Retinal pigment epithelial cell (primary cell): Measurements from ENCODE around the gene SHISAL2A.
A peak's percentile ranks its signal among the peaks of the same experiment; 100 is the strongest.

Experiments
- DNase-seq: peaks from one replicate; pipeline ENCODE4 v3.0.0-alpha.2; 2010; ENCODE audit warnings: low read depth
- H3K4me3 ChIP-seq: 2 replicates; pipeline ENCODE4 v1.5.1; 2011; ENCODE audit warnings: mild to moderate bottlenecking, low read length, control low read depth, moderate library complexity
- TF ChIP-seq, protein P1 (sequence below): conservative IDR thresholded peaks from 2 replicates; pipeline ENCODE4 v1.5.1; 2011; ENCODE audit warnings: low read depth, low read length, control low read depth, inconsistent platforms

The SHISAL2A gene

DNA sequence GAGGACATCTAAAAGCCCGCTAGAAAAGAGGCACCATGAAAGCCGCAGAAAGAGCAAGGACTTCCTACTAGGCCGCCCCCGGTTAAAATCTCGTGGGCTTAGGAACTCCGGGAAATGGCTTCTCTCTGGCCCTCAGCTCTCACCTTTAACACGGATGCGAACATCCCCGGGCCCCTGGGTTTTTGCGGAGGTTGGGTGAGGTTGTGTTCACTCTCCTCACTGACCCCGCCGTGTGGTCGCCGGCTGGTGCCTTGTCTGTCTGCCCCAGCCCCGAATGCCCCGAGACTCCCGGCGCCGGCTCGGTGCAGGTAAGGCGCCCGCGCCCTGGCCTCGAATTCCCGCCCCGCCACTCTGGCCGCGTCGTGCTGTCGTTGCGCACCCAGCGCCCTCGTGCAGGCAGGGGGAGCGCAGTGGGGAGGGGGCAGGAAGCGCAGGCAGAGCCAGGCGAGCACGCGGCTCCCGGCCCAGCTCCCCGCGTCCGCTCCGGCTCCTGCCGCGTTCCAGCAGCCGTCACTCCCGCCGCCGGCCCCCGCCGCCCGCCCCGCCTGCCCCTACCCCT, at the start of gene SHISAL2A:
SHISAL2A (plus strand) TSS at position 437 of the 559 bp plus-strand sequence. CDS start 326 bp downstream, outside the sequence.
- H3K4me3 ChIP-seq: peak within 1 kb of the TSS; percentile 10
- TF ChIP-seq, protein P1, sequence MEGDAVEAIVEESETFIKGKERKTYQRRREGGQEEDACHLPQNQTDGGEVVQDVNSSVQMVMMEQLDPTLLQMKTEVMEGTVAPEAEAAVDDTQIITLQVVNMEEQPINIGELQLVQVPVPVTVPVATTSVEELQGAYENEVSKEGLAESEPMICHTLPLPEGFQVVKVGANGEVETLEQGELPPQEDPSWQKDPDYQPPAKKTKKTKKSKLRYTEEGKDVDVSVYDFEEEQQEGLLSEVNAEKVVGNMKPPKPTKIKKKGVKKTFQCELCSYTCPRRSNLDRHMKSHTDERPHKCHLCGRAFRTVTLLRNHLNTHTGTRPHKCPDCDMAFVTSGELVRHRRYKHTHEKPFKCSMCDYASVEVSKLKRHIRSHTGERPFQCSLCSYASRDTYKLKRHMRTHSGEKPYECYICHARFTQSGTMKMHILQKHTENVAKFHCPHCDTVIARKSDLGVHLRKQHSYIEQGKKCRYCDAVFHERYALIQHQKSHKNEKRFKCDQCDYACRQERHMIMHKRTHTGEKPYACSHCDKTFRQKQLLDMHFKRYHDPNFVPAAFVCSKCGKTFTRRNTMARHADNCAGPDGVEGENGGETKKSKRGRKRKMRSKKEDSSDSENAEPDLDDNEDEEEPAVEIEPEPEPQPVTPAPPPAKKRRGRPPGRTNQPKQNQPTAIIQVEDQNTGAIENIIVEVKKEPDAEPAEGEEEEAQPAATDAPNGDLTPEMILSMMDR: no peak
- no peak for DNase-seq

DNA sequence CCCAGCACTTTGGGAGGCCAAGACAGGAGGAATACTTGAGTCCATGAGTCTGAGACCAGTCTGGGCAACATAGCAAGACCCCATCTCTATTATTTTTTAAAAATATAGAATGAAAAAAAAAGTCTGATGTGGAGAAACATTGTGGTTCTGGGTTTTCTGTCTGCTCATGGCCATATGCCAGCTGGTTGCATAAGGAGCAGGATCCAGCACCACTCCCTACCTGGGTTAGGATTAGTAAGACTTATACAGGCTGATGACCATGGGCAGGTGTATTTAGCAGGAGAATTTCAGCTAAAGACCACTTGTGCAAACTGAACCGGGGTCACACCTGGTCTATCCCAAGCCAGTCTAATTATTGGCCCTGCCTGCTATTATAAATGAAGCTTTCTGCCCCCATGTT, 47.5 kb upstream of the SHISAL2A start:
- no peak for DNase-seq
- H3K4me3 ChIP-seq: no peak overlapping the region
- TF ChIP-seq, protein P1: no peak

GRCh38 chr1:52588027-52588426, 44.9 kb upstream of the SHISAL2A start:
- H3K4me3 ChIP-seq: no peak overlapping the region
- no peak for DNase-seq
- TF ChIP-seq, protein P1: no peak

- DNase-seq: no peak
- no peak overlapping the region for H3K4me3 ChIP-seq
- TF ChIP-seq, protein P1: no peak
These were observed 44.4 kb upstream of the SHISAL2A start for GRCh38 chr1:52588535-52588934.

GRCh38 chr1:52590266-52590665, 42.7 kb upstream of the SHISAL2A start:
- TF ChIP-seq, protein P1: no peak
- no peak overlapping the region for H3K4me3 ChIP-seq
- DNase-seq: no peak

GRCh38 chr1:52592637-52593323, 40.2 kb upstream of the SHISAL2A start:
- TF ChIP-seq, protein P1: no peak
- H3K4me3 ChIP-seq: no peak overlapping the region
- no peak for DNase-seq

DNA sequence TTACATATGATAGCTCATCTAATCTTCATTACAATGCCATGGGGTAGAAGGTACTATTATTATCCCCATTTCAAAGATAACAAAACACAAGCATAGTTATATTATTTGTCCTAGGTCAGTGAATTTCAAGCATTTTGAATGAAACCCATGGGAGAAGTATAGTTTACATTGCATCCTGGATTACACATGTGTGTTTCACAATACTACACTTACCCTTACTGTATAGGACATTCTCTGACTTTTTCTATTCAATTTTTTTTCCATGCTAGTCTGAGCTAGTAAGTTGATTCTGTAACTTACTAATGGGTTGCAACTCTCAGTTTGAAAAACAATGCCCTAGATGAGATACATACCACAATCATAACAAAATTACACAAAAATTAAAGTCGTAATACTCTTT, 39.5 kb upstream of the SHISAL2A start:
- H3K4me3 ChIP-seq: no peak overlapping the region
- TF ChIP-seq, protein P1: no peak
- no peak for DNase-seq
